T follicular helper cell (primary cell): ENCODE results near the gene UBAC1.
"Not testable (repeated sequence)": the region's sequence is repeated elsewhere in the genome, so short reads cannot be mapped to it uniquely, and the experiment has no call there.

Experiments used
- DNase-seq: peaks from one replicate; pipeline ENCODE4 v3.0.0-alpha.2; 2020; ENCODE audit warnings: low read depth

UBAC1 gene

DNA sequence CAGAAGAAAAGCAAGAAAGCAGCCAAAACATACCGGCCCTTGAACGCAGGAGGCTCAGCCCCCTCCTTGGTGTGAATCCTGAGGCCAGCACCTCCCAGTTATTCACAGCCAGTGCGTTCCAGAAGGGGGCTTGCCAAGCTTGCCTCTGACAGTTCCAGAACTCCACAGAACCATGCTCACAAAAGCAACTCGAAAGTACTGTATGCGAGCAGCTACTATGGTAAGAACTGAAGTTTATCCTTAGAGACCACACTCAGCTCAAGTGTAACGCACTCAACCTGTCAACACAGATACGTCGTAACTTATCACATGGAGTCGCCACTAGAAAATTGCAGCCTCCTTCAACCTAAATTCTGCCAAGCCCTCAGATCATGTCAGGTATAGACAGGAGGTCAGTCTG lies 1.4 kb downstream of the UBAC1 start:
- DNase-seq: no peak

DNA sequence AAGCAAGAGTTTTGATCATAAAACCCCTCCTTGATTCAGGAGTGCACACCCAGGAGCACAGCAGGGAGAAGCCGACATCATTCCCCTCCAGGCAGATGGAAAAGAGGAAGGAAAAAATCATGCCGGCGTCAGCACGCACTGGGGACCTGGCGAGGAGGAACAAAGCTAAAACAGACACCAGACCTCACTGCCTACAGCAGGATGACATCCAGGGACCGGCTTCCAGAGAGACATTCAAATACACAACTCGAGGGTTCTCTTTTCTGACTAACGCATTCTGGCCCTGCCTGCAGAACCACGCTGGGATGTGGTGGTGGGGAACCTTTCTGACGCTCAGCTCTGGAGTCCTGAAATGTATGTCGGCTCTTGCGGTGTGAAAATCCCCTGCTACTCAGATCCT lies 2.7 kb downstream of the UBAC1 start:
- DNase-seq: no peak

DNA sequence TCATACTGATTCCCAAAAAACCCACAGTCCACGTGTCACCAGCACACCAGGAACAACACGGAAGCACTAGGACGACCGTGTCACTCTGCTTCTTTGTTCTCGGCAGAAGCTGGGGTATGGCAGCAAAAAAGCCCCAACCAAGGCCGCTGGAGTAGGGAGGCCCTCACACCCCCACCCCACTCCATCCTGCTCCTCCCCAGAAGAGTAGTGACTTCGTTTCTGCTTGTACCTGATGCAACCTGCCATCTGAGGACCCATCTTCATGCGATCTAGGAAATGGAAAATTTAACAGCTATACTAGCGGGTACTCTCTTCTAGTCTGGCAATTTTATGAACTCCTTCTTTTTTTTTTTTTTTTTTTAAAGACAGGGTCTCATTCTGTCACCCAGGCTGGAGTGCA lies 3.7 kb downstream of the UBAC1 start:
- DNase-seq: no peak

DNA sequence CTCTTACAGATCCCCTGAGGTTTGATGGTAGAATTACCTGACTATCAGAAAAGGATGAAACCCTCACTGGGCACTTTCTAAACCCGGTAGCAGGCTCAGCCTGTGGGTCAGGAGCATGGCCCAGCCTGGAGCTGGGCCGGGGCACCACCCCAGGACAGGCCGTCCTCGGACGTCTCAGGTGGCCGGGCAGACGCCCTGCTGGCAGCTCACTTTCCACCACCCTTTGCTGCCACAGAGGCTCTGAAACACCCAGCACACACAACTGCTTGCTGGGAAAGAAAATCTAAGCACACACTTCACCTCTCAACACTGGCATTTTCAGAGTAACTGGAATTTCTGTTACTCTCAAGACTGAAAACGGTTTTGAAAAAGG lies 4.4 kb downstream of the UBAC1 start:
- no peak for DNase-seq

DNA sequence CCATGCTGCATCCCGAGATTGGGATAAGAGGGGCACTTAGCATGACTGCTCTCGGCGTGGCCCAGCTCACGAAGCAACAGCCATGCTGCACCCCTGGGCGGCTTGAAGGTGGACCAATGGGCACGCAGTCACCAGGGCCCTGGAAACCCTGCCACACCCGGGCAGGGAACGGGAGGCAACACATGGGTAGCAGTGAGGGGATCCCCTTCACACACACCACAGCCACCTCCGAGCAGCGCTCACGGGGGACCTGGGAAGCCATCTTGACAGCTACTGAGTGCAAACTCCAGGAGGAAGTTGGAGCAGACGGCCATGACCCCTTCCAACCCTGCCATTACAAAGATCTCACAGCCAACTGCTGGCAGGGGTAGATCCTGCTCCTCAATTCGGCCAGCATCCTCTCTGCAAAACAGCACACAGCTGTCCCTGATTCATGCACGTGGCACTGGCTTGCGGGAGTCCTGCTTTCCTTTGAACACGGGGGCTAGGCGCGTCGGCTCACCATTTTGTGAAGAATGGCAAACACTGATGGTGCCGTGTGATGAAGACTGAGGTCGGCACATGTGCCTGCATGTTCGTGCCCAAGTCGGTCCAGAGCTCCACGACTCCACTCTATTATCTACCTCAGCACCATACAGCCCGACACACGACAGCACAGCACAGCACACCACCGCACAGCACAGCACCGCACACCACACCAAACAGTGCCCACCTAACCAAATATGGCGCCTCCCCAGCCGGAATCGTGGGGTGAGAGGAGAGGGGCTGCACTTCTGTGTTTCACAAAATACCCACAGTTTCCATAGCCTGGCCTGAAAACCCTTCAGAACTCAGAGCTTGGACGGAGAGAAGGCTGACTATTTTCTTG lies 5.0 kb downstream of the UBAC1 start:
- DNase-seq: no peak

DNA sequence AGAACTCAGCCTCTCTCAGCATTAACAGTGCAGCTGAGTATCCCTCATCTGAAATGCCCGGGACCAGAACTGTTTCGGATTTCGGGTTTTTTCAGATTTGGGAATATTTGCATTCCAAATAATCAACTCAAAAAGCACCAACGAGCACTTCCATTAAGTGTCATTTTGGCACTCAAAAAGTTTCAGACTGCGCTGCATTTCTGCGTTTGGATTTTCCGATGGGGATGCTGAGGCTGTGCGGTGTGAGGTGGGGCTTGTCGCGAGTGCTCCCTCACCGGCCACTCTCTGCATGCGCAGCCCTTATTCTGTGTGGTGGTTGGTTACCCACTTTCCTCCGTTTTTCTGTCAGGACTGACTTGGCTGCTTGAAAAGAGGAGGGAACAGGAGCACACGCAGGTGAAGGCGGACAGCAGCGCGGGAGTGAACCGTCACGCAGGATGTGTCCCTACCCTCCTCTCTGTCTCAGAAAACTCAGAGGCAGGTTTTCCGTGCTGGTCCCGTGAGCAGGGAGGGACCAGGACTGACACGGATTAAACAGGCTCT lies 8.4 kb downstream of the UBAC1 start:
- DNase-seq: no peak

DNA sequence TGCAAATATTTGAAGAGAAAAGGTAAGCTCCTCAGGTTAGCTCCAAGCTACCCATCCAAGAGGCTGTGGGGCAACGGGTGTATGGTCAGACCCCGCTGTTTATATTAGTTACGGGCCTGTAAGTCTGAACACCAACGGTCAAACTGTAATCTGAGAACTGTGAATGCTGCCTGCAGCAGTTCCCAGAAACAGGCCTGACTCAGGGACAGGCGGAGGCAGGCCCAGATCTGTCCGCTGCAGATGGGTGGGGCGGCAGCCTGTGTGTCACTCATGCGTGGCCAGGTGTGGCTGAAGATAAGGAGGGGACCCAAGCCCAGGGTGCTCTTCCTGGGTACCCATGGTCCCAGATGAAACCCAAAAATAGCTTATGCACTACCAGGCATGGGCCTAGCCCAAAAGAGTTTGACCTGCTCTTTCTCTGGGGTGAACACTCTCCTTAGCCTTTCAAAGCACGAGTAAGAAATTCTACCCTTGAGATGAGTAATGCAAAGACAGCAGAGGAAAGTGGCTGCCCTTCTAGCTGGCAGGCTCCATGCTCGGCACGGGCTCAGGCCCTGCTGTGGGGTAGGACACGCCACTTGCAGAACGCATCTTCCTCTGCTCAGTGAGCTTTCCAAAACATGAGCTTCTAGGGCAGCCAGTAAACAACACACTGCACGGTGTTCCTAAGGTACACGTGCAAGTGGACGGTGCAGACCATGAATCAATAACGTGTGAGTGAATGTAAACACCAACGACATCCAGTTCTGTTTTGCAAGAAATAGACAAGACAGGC lies 9.1 kb downstream of the UBAC1 start:
- no peak for DNase-seq

DNA sequence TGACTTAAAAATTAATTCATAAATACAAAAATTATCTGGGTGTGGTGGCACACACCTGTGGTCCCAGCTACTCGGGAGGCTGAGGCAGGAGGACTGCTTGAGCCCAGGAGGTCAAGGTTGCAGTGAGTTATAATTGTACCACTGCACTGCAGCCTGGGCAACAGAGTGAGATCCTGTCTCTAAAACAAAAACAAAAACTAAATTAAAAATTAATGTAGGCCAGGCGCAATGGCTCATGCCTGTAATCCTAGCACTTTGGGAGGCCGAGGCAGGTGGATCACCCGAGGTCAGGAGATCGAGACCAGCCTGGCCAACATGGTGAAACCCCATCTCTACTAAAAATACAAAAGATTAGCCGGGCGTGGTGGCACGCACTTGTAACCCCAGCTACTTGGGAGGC lies 9.9 kb downstream of the UBAC1 start:
- DNase-seq: not testable (repeated sequence)

DNA sequence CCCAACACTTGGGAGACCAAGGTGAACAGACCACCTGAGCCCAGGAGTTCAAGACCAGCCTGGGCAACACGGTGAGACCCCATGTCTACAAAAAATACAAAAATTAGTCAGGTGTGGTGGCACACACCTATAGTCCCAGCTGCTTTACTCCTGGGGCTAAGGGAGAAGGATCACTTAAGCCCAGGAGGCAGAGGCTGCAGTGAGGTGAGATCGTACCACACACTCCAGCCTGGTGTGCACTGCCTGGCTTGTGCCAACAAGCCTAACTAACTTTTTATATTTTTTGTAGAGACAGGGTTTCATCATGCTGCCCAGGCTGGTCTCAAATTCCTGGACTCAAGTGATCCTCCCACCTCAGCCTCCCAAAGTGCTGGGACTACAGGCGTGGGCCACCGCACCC lies 10.3 kb downstream of the UBAC1 start:
- not testable (repeated sequence) for DNase-seq

DNA sequence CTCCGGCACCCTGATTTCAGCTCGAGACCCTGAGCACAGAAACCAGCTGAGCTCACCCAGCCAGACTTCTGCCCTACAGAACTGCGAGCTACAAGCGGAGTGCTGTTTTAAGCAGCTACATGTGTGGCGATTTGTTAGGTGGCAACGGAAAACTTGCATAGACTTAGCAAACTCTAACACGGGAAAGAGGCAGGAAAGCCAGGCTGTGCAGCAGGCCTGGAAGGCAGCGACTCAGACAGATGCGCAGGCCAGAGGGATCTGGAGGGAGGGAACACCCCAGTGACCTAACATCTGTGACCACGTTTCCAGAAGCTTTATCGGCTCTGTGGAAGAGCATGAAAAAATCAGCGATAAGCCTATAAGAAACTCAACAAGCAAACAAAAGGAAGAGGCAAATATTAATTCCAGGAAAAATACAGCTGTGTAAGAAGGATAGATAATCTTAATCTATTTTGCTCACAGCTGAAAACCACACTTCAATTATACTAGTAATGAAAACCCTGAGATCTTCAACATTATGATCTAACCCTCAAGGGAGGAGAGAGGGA lies 11.0 kb downstream of the UBAC1 start:
- DNase-seq: no peak

DNA sequence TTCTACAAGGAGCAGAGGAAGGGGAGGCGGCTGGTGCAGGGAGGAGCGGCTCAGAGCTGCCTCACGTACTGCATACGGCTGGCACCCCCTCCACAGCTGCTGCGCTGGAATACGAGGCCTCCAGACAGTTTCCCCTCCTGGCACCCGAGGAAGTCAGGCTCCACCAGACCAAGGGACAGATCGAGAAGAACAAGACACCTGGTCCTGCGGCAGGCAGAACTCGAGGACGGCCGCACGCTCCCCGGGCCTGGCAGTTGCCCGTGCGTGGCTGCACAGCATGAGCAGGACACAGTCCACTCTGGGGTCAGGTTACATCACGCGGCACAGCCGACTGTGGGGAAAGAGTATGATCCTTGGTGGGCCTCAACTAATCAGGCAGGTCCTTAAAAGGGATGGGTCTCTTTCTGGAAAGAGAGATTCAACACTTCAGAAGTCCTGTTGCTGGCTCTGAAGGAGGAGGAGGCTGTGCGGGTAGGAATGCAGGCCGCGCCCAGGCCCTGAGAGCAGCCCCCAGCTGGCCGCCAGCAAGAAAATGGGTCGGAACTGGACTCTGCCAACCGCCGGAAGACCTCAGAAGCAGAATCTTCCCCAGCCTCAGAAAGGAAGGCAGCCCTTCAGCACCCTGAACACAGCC lies 11.6 kb downstream of the UBAC1 start:
- DNase-seq: no peak

DNA sequence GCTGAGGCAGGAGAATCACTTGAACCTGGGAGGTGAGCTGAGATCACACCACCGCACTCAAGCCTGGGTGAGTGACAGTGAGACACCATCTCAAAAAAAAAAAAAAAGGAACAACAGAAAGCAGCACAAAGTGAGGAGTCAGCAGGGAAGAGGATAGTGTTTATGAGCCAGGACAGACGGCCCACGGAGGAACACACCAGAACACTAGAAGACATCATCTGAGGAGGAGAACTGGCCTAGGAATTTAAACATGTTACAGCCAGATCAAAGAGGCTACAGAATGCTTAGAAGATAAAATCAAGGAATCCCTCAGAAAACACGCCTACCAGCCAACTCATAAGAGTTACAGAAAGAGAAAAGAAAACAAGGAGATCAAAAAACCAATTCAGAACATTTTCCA lies 12.2 kb downstream of the UBAC1 start:
- DNase-seq: no peak

DNA sequence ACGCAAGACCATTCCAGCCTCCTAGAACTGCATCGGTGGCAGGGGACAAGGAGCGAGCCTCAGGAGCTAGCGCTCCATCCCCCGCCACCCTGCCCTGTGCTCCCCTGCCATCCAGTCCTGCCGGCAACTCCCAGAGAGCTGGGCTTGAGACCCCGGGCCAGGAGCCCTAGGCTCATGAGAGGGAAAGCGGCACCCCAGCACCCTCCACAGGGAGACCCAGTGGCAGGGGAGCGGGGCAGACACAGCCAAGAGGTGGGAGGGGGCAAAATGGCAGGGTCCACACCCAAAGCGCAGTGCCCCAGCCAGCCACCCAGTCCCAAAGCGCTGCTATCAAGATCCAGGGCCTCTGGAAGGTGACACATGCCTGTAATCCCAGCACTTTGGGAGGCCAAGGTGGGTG lies 12.7 kb downstream of the UBAC1 start:
- DNase-seq: no peak

DNA sequence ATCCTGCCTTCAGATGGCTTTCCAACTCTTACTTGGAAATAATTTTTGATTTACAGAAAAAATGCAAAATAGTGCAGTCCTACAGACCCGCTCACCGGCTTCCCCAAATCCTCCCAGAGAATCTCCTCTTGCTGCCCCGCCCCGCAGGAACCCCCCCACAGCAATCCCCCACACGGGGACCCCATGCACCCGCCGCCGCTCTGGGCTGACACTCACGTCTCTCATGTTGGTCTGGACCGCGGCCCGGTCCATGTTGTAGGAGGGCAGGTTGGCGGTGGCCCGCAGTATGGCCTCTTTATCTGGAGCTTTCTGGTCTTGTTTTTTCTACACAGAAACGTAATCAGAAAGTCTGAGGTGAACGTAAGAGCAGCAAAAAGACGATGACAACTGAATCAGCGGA lies 13.6 kb downstream of the UBAC1 start:
- DNase-seq: no peak

DNA sequence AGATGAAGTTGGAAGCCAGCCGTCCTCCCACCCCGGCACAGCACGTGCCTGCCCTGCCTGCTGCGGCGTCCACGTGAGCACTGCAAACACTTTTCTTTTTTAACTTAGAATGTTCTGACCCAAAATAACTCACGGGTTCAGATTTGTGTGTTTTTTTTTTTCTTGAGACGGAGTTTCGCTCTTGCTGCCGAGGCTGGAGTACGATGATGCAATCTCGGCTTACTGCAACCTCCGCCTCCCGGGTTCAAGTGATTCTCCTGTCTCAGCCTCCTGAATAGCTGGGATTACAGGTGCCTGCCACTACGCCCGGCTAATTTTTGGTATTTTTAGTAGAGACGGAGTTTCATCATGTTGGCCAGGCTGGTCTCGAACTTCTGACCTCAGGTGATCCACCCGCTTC lies 14.1 kb downstream of the UBAC1 start:
- DNase-seq: not testable (repeated sequence)

DNA sequence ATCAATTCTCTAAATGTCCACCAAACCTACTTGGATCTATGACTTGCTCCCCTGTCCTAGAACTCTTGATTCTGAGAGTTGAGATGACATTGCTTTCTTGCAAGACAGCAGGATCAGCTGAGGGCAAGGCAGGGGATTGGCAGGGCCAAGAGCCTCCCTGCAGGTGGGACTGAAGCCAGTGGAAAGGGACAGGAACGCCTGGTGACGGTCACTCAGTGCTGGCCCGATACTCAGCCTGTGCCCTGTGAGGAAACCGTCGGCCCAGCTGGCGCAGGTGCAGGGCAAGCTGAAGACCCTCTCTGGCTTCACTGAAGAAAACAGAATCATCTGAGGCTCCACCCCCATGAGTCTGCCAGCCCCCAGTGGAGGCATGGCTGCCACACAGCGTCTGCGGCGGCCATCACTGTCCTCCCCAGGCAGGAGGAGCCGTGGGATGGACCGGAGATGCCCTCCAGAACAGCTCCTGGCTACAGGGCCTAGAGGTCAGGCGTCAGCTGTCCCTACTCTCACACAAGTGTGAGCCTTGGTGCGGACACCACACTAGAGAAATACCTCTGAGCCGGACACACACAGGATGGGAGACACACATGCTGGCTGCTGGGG lies 14.7 kb downstream of the UBAC1 start:
- DNase-seq: no peak

DNA sequence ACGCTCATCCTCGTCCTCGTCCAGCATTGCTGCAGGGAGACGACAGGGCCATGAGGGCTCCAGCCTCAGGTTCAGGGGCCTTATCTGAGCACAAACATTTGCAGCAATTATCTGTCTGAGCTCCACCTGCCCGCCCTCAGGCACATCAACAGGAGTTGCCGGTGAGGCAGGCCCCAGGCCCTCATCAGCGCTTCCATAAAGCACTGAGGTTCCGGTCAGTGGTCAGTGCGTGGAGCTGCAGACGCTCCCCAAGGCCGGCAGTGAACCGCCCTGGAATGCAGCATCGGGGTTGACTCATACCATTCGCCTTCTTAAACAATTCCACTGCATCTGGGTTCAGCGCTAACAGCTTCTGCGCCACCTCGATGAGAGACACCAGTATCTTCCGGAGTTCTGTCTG lies 15.2 kb downstream of the UBAC1 start:
- no peak for DNase-seq

DNA sequence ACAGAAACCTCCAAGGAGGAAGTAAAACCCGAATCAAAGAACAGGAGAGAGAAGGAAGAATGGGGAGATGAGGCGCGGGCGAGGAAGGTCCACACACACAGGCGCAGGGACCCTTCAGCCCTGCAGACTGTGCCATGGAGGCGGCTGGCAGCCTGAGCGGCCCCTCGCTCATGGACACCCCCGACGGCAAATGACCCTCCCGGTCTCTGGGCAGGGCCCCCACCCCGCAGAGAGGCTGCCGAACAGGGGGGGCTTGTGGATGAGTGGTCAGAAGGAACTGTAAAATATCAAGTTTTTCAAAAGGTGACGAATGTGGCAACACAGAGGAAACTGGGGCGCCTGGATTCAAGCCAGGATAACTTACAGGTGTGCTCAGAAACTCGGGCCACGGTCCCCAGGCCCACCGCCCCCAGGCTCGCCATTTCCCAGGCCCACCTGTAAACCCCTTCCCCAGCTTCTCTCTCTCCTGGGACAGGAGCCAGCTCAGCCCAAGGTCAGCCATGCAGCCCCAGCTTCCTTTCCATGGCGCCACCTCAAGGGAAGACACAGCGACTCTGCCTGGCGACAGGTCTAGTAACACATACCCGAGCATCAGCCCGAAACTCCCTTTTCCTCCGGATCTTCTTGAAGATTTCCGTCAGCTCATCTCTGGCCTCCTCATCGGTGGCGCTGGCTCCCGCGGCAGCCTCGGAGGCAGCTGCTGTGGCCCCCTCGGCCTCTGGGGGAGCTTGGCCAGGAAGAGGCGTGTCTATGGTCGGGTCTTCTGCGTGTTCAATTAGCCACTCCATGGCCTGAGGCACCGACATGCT lies 16.5 kb downstream of the UBAC1 start:
- no peak for DNase-seq

DNA sequence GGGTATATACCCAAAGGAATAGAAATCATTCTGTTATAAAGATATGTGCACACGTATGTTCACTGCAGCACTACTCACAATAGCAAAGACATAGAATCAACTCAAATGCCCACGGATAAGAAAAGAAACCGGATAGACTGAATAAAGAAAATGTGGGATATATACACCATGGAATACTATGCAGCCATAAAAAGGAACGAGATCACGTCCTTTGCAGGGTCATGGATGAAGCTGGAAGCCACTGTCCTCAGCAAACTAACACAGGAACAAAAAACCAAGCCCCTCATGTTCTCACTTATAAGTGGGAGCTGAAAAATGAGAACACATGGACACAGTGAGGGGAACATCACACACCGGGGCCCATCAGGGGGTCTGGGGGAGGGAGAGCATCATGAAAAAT lies 17.6 kb downstream of the UBAC1 start:
- DNase-seq: not testable (repeated sequence)

DNA sequence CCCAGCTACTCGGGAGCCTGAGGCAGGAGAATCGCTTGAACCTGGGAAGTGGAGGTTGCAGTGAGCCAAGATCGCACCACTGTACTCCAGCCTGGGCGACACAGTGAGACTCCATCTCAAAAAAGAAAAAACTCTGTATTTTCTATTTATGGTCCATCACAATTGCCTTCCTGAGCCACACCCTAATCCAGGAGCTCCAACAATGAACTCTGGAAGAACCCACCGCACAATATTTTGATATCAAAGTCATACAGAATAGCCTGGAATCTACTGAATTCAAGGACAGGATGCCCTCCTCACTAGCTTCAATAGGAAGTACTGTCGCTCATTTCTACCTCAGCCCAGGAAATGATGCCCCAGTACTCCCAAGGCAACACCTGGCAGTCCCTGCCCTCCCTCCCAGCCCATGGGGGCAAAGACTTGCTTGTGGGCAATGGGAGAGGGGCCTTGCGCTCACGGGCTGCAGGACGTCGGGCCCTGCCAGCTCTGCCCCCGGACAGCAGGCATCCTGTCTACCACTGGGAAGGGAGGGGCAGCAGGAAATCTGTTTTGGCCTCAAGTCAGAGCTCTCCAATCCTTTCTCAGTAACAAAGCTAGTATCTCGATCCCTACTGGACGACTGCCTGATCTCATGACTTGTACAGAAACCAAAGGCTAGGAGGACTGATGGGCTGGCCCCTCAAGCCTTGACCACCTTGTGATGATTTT lies 19.7 kb downstream of the UBAC1 start:
- DNase-seq: no peak
